ENCODE measurements around the gene GBGT1. TPM values are rescaled to one million over a fixed set of nuclear protein-coding genes. Genes with fewer than 3 reads are reported as not detected.
"Not testable (repeated sequence)": the region's sequence is repeated elsewhere in the genome, so short reads cannot be mapped to it uniquely, and the experiment has no call there.

The GBGT1 gene
- total RNA-seq, 1 experiment from 2014 or later: not detected

GRCh38 chr9:133207540-133208170 is 43.9 kb upstream of the GBGT1 start:
- intact Hi-C loops (cut with micrococcal nuclease; ENCODE audit: unreplicated experiment): no loop called here

GRCh38 chr9:133207021-133207531 is 43.4 kb upstream of the GBGT1 start:
- DNase-seq: no peak
- Mint-ChIP-seq H3K36me3 (ENCODE audit: insufficient read depth, unreplicated experiment) (peaks cover 4% of the 10 kb centered on the region), H3K4me3 (ENCODE audit: low read depth, unreplicated experiment) (no peak overlapping the region), H3K27me3 (ENCODE audit: unreplicated experiment) (no peaks in the 10 kb centered on the region), H3K9me3 (ENCODE audit: low read depth, unreplicated experiment) (no peaks in the 10 kb centered on the region), H3K4me1 (ENCODE audit: low read depth, unreplicated experiment) (peaks cover 12% of the 10 kb centered on the region), H3K27ac (ENCODE audit: unreplicated experiment) (no peak overlapping the region)
- TF ChIP-seq CTCF (IDR thresholded peaks at IDR 0.05; ENCODE audit: unreplicated experiment): no peak
- BruUV-seq (replicated peaks): no TSS peak
- intact Hi-C loops (cut with micrococcal nuclease; ENCODE audit: unreplicated experiment): no loop called here
- CTCF ChIA-PET: no interaction called here

More at GRCh38 chr9:133207540-133208170, 43.9 kb upstream of the GBGT1 start:
- Mint-ChIP-seq H3K36me3 (ENCODE audit: insufficient read depth, unreplicated experiment) (peaks cover 4% of the 10 kb centered on the region), H3K4me3 (ENCODE audit: low read depth, unreplicated experiment) (no peak overlapping the region), H3K9me3 (ENCODE audit: low read depth, unreplicated experiment) (no peaks in the 10 kb centered on the region), H3K27me3 (ENCODE audit: unreplicated experiment) (no peaks in the 10 kb centered on the region), H3K4me1 (ENCODE audit: low read depth, unreplicated experiment) (peaks cover 12% of the 10 kb centered on the region), H3K27ac (ENCODE audit: unreplicated experiment) (no peak overlapping the region)
- BruUV-seq (replicated peaks): no TSS peak
- no peak for DNase-seq
- CTCF ChIA-PET: no interaction called here
- TF ChIP-seq CTCF (IDR thresholded peaks at IDR 0.05; ENCODE audit: unreplicated experiment): no peak

- no peak for TF ChIP-seq CTCF (IDR thresholded peaks at IDR 0.05; ENCODE audit: unreplicated experiment)
- Mint-ChIP-seq H3K4me3 (ENCODE audit: low read depth, unreplicated experiment) (no peak overlapping the region), H3K4me1 (ENCODE audit: low read depth, unreplicated experiment) (peaks cover 12% of the 10 kb centered on the region), H3K36me3 (ENCODE audit: insufficient read depth, unreplicated experiment) (peaks cover 4% of the 10 kb centered on the region), H3K27me3 (ENCODE audit: unreplicated experiment) (no peaks in the 10 kb centered on the region), H3K27ac (ENCODE audit: unreplicated experiment) (no peak overlapping the region), H3K9me3 (ENCODE audit: low read depth, unreplicated experiment) (no peaks in the 10 kb centered on the region)
- CTCF ChIA-PET: no interaction called here
- no TSS peak for BruUV-seq (replicated peaks)
- no peak for DNase-seq
- intact Hi-C loops (cut with micrococcal nuclease; ENCODE audit: unreplicated experiment): no loop called here
Measured at GRCh38 chr9:133205996-133206931, 42.5 kb upstream of the GBGT1 start.

GRCh38 chr9:133205481-133205887 is 41.8 kb upstream of the GBGT1 start:
- intact Hi-C loops (cut with micrococcal nuclease; ENCODE audit: unreplicated experiment): not testable (repeated sequence)

More at GRCh38 chr9:133205481-133205887, 41.8 kb upstream of the GBGT1 start:
- H3K36me3 Mint-ChIP-seq (ENCODE audit: insufficient read depth, unreplicated experiment); BruUV-seq (replicated peaks); H3K9me3 Mint-ChIP-seq (ENCODE audit: low read depth, unreplicated experiment); DNase-seq; H3K27ac Mint-ChIP-seq (ENCODE audit: unreplicated experiment); CTCF ChIA-PET; H3K4me3 Mint-ChIP-seq (ENCODE audit: low read depth, unreplicated experiment); H3K27me3 Mint-ChIP-seq (ENCODE audit: unreplicated experiment): not testable (repeated sequence)
- H3K4me1 Mint-ChIP-seq (ENCODE audit: low read depth, unreplicated experiment): peaks cover 11% of the 10 kb centered on the region

All from Calu3 (cell line).